Keratinocyte (primary cell): ENCODE results near the gene MAOA. TPM values are rescaled to one million over a fixed set of nuclear protein-coding genes. Genes with fewer than 3 reads are reported as not detected.

Experiments used
- DNase-seq: peaks from one replicate; pipeline ENCODE4 v3.0.0-alpha.2; 2011; ENCODE audit warnings: low read depth, missing footprints, low spot score
- FAIRE-seq: peaks from 2 replicates; lab custom pipeline; 2011; peaks lifted over from hg19 to GRCh38; lab: Jason Lieb, UNC
- H2AFZ ChIP-seq: 2 replicates; pipeline ENCODE4 v1.6.0; 2012; ENCODE audit warnings: low read length, control low read depth, inconsistent platforms; ENCODE audit not compliant: control insufficient read depth
- H3K27ac ChIP-seq: 2 replicates; pipeline ENCODE4 v1.5.1; 2011; ENCODE audit warnings: low read length; ENCODE audit not compliant: control insufficient read depth, insufficient read depth
- H3K27me3 ChIP-seq: 3 replicates; pipeline ENCODE4 v1.6.0; 2011; ENCODE audit warnings: low read length; ENCODE audit not compliant: control insufficient read depth, insufficient read depth; ENCODE audit errors: extremely low read depth
- H3K36me3 ChIP-seq, 2 experiments: 2 replicates in 1 of 2; 3 replicates in 1 of 2; pipeline ENCODE4 v1.5.1; 2011; ENCODE audit warnings: low read length in 2 of 2, mild to moderate bottlenecking in 1 of 2; ENCODE audit not compliant: control insufficient read depth in 2 of 2, insufficient read depth in 2 of 2; ENCODE audit errors: extremely low read depth in 1 of 2
- H3K4me1 ChIP-seq: 3 replicates; pipeline ENCODE4 v1.5.1; 2011; ENCODE audit warnings: low read length; ENCODE audit not compliant: control insufficient read depth, insufficient read depth; ENCODE audit errors: extremely low read depth
- H3K4me2 ChIP-seq: 3 replicates; pipeline ENCODE4 v1.6.0; 2011; ENCODE audit warnings: low read depth, low read length; ENCODE audit not compliant: control insufficient read depth, insufficient read depth; ENCODE audit errors: extremely low read depth
- H3K4me3 ChIP-seq, 3 experiments: fragments of 200-600 bp in 1 of 3; sonication (generic) in 1 of 3; 2 replicates in 2 of 3; 3 replicates in 1 of 3; pipeline ENCODE4 v1.5.1; 2011 to 2016; ENCODE audit warnings: low read length in 3 of 3, mild to moderate bottlenecking in 3 of 3, control low read depth in 2 of 3, inconsistent platforms in 1 of 3, low read depth in 1 of 3, mixed read lengths in 1 of 3, mixed run types in 1 of 3, moderate library complexity in 1 of 3; ENCODE audit not compliant: control insufficient read depth in 2 of 3, insufficient read depth in 2 of 3; ENCODE audit errors: extremely low read depth in 1 of 3
- H3K79me2 ChIP-seq: 2 replicates; pipeline ENCODE4 v1.6.0; 2012; ENCODE audit warnings: low read length; ENCODE audit not compliant: control insufficient read depth, insufficient read depth
- H3K9ac ChIP-seq: 3 replicates; pipeline ENCODE4 v1.6.0; 2011; ENCODE audit warnings: low read length; ENCODE audit not compliant: control insufficient read depth, insufficient read depth; ENCODE audit errors: extremely low read depth
- H3K9me1 ChIP-seq: 3 replicates; pipeline ENCODE4 v1.6.0; 2011; ENCODE audit warnings: low read length; ENCODE audit not compliant: control insufficient read depth, insufficient read depth; ENCODE audit errors: extremely low read depth
- H3K9me3 ChIP-seq: 2 replicates; pipeline ENCODE4 v1.5.1; 2012; ENCODE audit warnings: low read depth, low read length; ENCODE audit not compliant: control insufficient read depth
- H4K20me1 ChIP-seq: 3 replicates; pipeline ENCODE4 v1.6.0; 2011; ENCODE audit warnings: low read length; ENCODE audit not compliant: control insufficient read depth, insufficient read depth; ENCODE audit errors: extremely low read depth
- CTCF ChIP-seq, 3 experiments: IDR thresholded peaks in 1 of 3; conservative IDR thresholded peaks in 1 of 3; optimal IDR thresholded peaks in 1 of 3; 2 replicates in 2 of 3; 3 replicates in 1 of 3; pipeline versions ENCODE3 to v1.5.1; 2011; ENCODE audit warnings: low read length in 3 of 3, mild to moderate bottlenecking in 3 of 3, moderate library complexity in 2 of 3, control low read depth in 1 of 3, inconsistent platforms in 1 of 3; ENCODE audit not compliant: insufficient read depth in 2 of 3; ENCODE audit errors: extremely low read depth in 1 of 3
- EZH2 ChIP-seq: IDR thresholded peaks from one replicate; pipeline ENCODE4 v1.6.1; 2012; ENCODE audit warnings: inconsistent platforms, mild to moderate bottlenecking, low read length, moderate library complexity
- dilution Hi-C: fragments of 300-500 bp; cut with MboI; formaldehyde crosslinking; loops from one replicate; pipeline ENCODE4 v1.7.0; 2020; ENCODE audit warnings: low sequenced_read_pairs; ENCODE audit not compliant: extremely low pct_ligation_motif_present
- polyA plus RNA-seq, 5 experiments: library from polyadenylated mRNA; depleted of rRNA in 3 of 5; stranded (reverse) in 3 of 5; stranded (forward) in 1 of 5; unstranded in 1 of 5; fragments of >200 nt; gene quantifications; 1 replicate in 1 of 5; 2 replicates in 3 of 5; 3 replicates in 1 of 5; pipeline versions ENCODE4 v1.2.1 to v1.2.3, GENCODE V29; 2011 to 2012; ENCODE audit warnings: missing spikeins in 2 of 5, low read depth in 1 of 5, low replicate concordance in 1 of 5

MAOA gene
- polyA plus RNA-seq, 1 donor (not counting 4 experiments of a cell fraction or from before 2014, with no cell fraction given) = 69.7 TPM

GRCh38 chrX:43731086-43731485 lies 75.0 kb downstream of the MAOA start:
- H3K27ac ChIP-seq = no peak overlapping the region
- no peak for FAIRE-seq
- H3K36me3 ChIP-seq = peaks cover 0 to 2% of the 10 kb centered on the region in 2 experiments
- no peak overlapping the region for H3K9ac ChIP-seq
- no peaks in the 10 kb centered on the region for H3K27me3 ChIP-seq
- H2AFZ ChIP-seq = no peak overlapping the region
- no peak overlapping the region for H3K4me2 ChIP-seq
- dilution Hi-C loops = no loop called here
- no peaks in the 10 kb centered on the region for H3K9me1 ChIP-seq
- H3K9me3 ChIP-seq = no peaks in the 10 kb centered on the region
- DNase-seq = no peak
- TF ChIP-seq CTCF (optimal IDR thresholded peaks at IDR 0.05 in 1 of 3, IDR thresholded peaks at IDR 0.05 in 1 of 3, conservative IDR thresholded peaks at IDR 0.05 in 1 of 3; ENCODE audit: extremely low read depth in 1 of 3, insufficient read depth in 2 of 3, low read length in 3 of 3) (no peak), EZH2 (no peak)
- H3K4me3 ChIP-seq = no peak overlapping the region
- no peaks in the 10 kb centered on the region for H3K79me2 ChIP-seq
- H3K4me1 ChIP-seq = no peaks in the 10 kb centered on the region
- H4K20me1 ChIP-seq = no peaks in the 10 kb centered on the region

GRCh38 chrX:43733699-43734098 lies 77.6 kb downstream of the MAOA start:
- no peak for FAIRE-seq
- dilution Hi-C loops = no loop called here

More at GRCh38 chrX:43733699-43734098, 77.6 kb downstream of the MAOA start:
- Histone ChIP-seq H3K27ac (no peak overlapping the region), H3K27me3 (no peaks in the 10 kb centered on the region), H3K4me2 (no peak overlapping the region), H3K36me3 (peaks cover 0 to 4% of the 10 kb centered on the region in 2 experiments), H3K4me3 (no peak overlapping the region), H3K9me3 (no peaks in the 10 kb centered on the region), H3K79me2 (no peaks in the 10 kb centered on the region), H3K4me1 (no peaks in the 10 kb centered on the region), H3K9me1 (no peaks in the 10 kb centered on the region), H4K20me1 (no peaks in the 10 kb centered on the region), H2AFZ (no peak overlapping the region), H3K9ac (no peak overlapping the region)
- DNase-seq = no peak
- TF ChIP-seq CTCF (optimal IDR thresholded peaks at IDR 0.05 in 1 of 3, IDR thresholded peaks at IDR 0.05 in 1 of 3, conservative IDR thresholded peaks at IDR 0.05 in 1 of 3; ENCODE audit: extremely low read depth in 1 of 3, insufficient read depth in 2 of 3, low read length in 3 of 3) = no peak
- TF ChIP-seq EZH2 = no peak
